Endothelial cell of umbilical vein (primary cell): ENCODE measurements around the gene PDZD4. TPM values are rescaled to one million over a fixed set of nuclear protein-coding genes. Genes with fewer than 3 reads are reported as not detected.

ENCODE experiments used
- BruUV-seq: library from RNA; stranded (reverse); fragments of 400-500 nt; replicated peaks from 2 replicates; lab custom pipeline; 2021; lab: Mats Ljungman, UMichigan
- CTCF ChIA-PET: fragments of 300-600, 350-600 bp; sonication (Branson Sonifier 250); formaldehyde crosslinking; loops from one replicate; lab custom pipeline; 2021; ENCODE audit warnings: antibody characterized with exemption, inconsistent platforms; lab: Charles Lee
- POLR2A ChIA-PET: fragments of 300-600, 350-600 bp; sonication (Branson Sonifier 250); formaldehyde crosslinking; loops from one replicate; lab custom pipeline; 2021; ENCODE audit warnings: antibody characterized with exemption, inconsistent platforms; lab: Charles Lee
- DNase-seq: peaks from one replicate; pipeline ENCODE4 v3.0.0-alpha.2; 2011; ENCODE audit warnings: low read depth, low spot score
- FAIRE-seq: peaks from 2 replicates; lab custom pipeline; 2011; peaks lifted over from hg19 to GRCh38; lab: Jason Lieb, UNC
- H2AFZ ChIP-seq: 2 replicates; pipeline ENCODE4 v1.6.0; 2012; ENCODE audit warnings: low read depth, low read length, control low read depth, inconsistent platforms
- H3K27ac ChIP-seq: 2 replicates; pipeline ENCODE4 v1.5.1; 2011; ENCODE audit warnings: low read depth, mild to moderate bottlenecking, control low read depth, low read length, moderate library complexity; ENCODE audit not compliant: insufficient read depth
- H3K27me3 ChIP-seq, 2 experiments: 2 replicates each; pipeline versions ENCODE4 v1.6.0 to v1.6.1; 2011; ENCODE audit warnings: low read length in 2 of 2, mixed read lengths in 1 of 2; ENCODE audit not compliant: control insufficient read depth in 2 of 2, insufficient read depth in 2 of 2
- H3K36me3 ChIP-seq, 2 experiments: 2 replicates in 1 of 2; 3 replicates in 1 of 2; pipeline ENCODE4 v1.5.1; 2011; ENCODE audit warnings: low read length in 2 of 2, mild to moderate bottlenecking in 1 of 2, moderate library complexity in 1 of 2; ENCODE audit not compliant: control insufficient read depth in 2 of 2, insufficient read depth in 2 of 2; ENCODE audit errors: extremely low read depth in 1 of 2
- H3K4me1 ChIP-seq: 3 replicates; pipeline ENCODE4 v1.5.1; 2011; ENCODE audit warnings: mild to moderate bottlenecking, low read length; ENCODE audit not compliant: control insufficient read depth, insufficient read depth; ENCODE audit errors: extremely low read depth
- H3K4me2 ChIP-seq: 2 replicates; pipeline ENCODE4 v1.6.1; 2011; ENCODE audit warnings: low read length, control low read depth, mixed read lengths; ENCODE audit not compliant: insufficient read depth
- H3K4me3 ChIP-seq, 3 experiments: fragments of 200-600 bp in 1 of 3; sonication (generic), shearing (Covaris generic) in 1 of 3; replicated peaks in 1 of 3; 2 replicates each; pipeline ENCODE4 v1.5.1; 2011 to 2016; ENCODE audit warnings: control low read depth in 3 of 3, low read length in 3 of 3, mild to moderate bottlenecking in 2 of 3, inconsistent platforms in 1 of 3, low read depth in 1 of 3, moderate library complexity in 1 of 3; ENCODE audit not compliant: insufficient read depth in 1 of 3
- H3K79me2 ChIP-seq: 2 replicates; pipeline ENCODE4 v1.6.0; 2012; ENCODE audit warnings: low read length, inconsistent platforms; ENCODE audit not compliant: control insufficient read depth, insufficient read depth
- H3K9ac ChIP-seq: replicated peaks from 2 replicates; pipeline ENCODE3; 2011; ENCODE audit warnings: low read length, control low read depth; ENCODE audit not compliant: insufficient read depth; ENCODE audit errors: extremely low read depth
- H3K9me1 ChIP-seq: replicated peaks from 3 replicates; pipeline ENCODE4 v1.6.0; 2011; ENCODE audit warnings: mild to moderate bottlenecking, low read length; ENCODE audit not compliant: control insufficient read depth, insufficient read depth; ENCODE audit errors: extremely low read depth
- H3K9me3 ChIP-seq: replicated peaks from 2 replicates; pipeline ENCODE4 v1.5.1; 2012; ENCODE audit warnings: low read length, inconsistent platforms; ENCODE audit not compliant: control insufficient read depth, insufficient read depth
- H4K20me1 ChIP-seq: replicated peaks from 2 replicates; pipeline ENCODE3; 2011; ENCODE audit warnings: mild to moderate bottlenecking, low read length; ENCODE audit not compliant: control insufficient read depth, insufficient read depth; ENCODE audit errors: extremely low read depth
- EZH2 ChIP-seq: IDR thresholded peaks from 2 replicates; pipeline ENCODE4 v1.6.1; 2012; ENCODE audit warnings: borderline replicate concordance, low read depth, mild to moderate bottlenecking, moderate library complexity, low read length, inconsistent platforms; ENCODE audit not compliant: severe bottlenecking
- FOS ChIP-seq: IDR thresholded peaks from 2 replicates; pipeline ENCODE4 v1.6.1; 2011; ENCODE audit warnings: mild to moderate bottlenecking, low read length, moderate library complexity, borderline replicate concordance; ENCODE audit not compliant: insufficient read depth
- GATA2 ChIP-seq: IDR thresholded peaks from 2 replicates; pipeline ENCODE4 v1.7.0; 2011; ENCODE audit warnings: low read depth, mild to moderate bottlenecking, moderate library complexity, mixed read lengths, low read length; ENCODE audit not compliant: insufficient read length, insufficient read depth
- JUN ChIP-seq: IDR thresholded peaks from 2 replicates; pipeline ENCODE4 v1.6.1; 2011; ENCODE audit warnings: borderline replicate concordance, low read depth; ENCODE audit not compliant: insufficient read length, insufficient read depth
- MAX ChIP-seq: IDR thresholded peaks from 2 replicates; pipeline ENCODE4 v1.6.1; 2011; ENCODE audit not compliant: insufficient read depth, insufficient read length
- MYC ChIP-seq: IDR thresholded peaks from one replicate; pipeline ENCODE4 v1.6.1; 2011; ENCODE audit warnings: mild to moderate bottlenecking, low read depth, low read length
- POLR2A ChIP-seq: IDR thresholded peaks from 2 replicates; pipeline ENCODE4 v1.6.1; 2012; ENCODE audit warnings: low read depth, mild to moderate bottlenecking, control low read depth, low read length
- POLR2AphosphoS5 ChIP-seq: IDR thresholded peaks from 2 replicates; pipeline ENCODE4 v1.6.1; 2012; ENCODE audit warnings: low read depth, mild to moderate bottlenecking, control low read depth, low read length, moderate library complexity; ENCODE audit not compliant: insufficient read depth
- dilution Hi-C: fragments of 300-500 bp; cut with MboI; formaldehyde crosslinking; loops from one replicate; pipeline ENCODE4 v1.15.0; 2019; ENCODE audit warnings: low sequenced_read_pairs; ENCODE audit not compliant: extremely low pct_ligation_motif_present
- intact Hi-C: fragments of 100-400 bp; cut with micrococcal nuclease; formaldehyde crosslinking; loops from one replicate; pipeline ENCODE4 v1.10.0; 2022
- polyA plus RNA-seq, 4 experiments: library from polyadenylated mRNA; depleted of rRNA in 3 of 4; stranded (reverse) in 3 of 4; unstranded in 1 of 4; fragments of >200 nt; gene quantifications; 2 replicates each; pipeline versions ENCODE4 v1.2.1 to v1.2.3, GENCODE V29; 2011 to 2012; ENCODE audit warnings: missing spikeins in 1 of 4
- total RNA-seq: library from RNA; stranded (reverse); gene quantifications from 2 replicates; pipeline ENCODE4 v1.2.3, GENCODE V29; 2021
- TF ChIP-seq, protein P1 (sequence below), 2 donors: IDR thresholded peaks; 1 replicate in 1 of 2; 2 replicates in 1 of 2; pipeline ENCODE4 v1.5.1; 2011; ENCODE audit warnings: low read length in 2 of 2, mild to moderate bottlenecking in 2 of 2, moderate library complexity in 2 of 2, control low read depth in 1 of 2, inconsistent platforms in 1 of 2, low read depth in 1 of 2; ENCODE audit not compliant: insufficient read depth in 1 of 2; ENCODE audit errors: extremely low read depth in 1 of 2

Gene PDZD4
- total and polyA plus RNA-seq, 2 donors (not counting 3 experiments of a cell fraction or from before 2014, with no cell fraction given): 0.07 to 0.09 TPM

GRCh38 chrX:153844509-153845082, 14.3 kb upstream of the PDZD4 start:
- ChIA-PET CTCF (no interaction called here), POLR2A (no interaction called here)
- H3K27ac ChIP-seq: no peak overlapping the region
- H3K9me1 ChIP-seq: no peaks in the 10 kb centered on the region
- H3K4me2 ChIP-seq: no peak overlapping the region
- H4K20me1 ChIP-seq: no peaks in the 10 kb centered on the region
- H3K36me3 ChIP-seq: no peaks in the 10 kb centered on the region
- TF ChIP-seq POLR2A (no peak), GATA2 (no peak), EZH2 (no peak), POLR2AphosphoS5 (no peak), MYC (no peak), MAX (no peak), JUN (no peak), FOS (no peak)
- TF ChIP-seq, protein P1, sequence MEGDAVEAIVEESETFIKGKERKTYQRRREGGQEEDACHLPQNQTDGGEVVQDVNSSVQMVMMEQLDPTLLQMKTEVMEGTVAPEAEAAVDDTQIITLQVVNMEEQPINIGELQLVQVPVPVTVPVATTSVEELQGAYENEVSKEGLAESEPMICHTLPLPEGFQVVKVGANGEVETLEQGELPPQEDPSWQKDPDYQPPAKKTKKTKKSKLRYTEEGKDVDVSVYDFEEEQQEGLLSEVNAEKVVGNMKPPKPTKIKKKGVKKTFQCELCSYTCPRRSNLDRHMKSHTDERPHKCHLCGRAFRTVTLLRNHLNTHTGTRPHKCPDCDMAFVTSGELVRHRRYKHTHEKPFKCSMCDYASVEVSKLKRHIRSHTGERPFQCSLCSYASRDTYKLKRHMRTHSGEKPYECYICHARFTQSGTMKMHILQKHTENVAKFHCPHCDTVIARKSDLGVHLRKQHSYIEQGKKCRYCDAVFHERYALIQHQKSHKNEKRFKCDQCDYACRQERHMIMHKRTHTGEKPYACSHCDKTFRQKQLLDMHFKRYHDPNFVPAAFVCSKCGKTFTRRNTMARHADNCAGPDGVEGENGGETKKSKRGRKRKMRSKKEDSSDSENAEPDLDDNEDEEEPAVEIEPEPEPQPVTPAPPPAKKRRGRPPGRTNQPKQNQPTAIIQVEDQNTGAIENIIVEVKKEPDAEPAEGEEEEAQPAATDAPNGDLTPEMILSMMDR (IDR thresholded peaks at IDR 0.05; ENCODE audit: extremely low read depth in 1 of 2, insufficient read depth in 1 of 2, low read depth in 1 of 2, low read length in 2 of 2): no peak
- no peak overlapping the region for H3K4me3 ChIP-seq
- DNase-seq: no peak
- peaks cover 8 to 14% of the 10 kb centered on the region in 2 experiments for H3K27me3 ChIP-seq
- intact Hi-C loops: no loop called here
- dilution Hi-C loops: no loop called here
- H3K9me3 ChIP-seq: no peaks in the 10 kb centered on the region
- BruUV-seq: no TSS peak
- H2AFZ ChIP-seq: no peak overlapping the region
- no peaks in the 10 kb centered on the region for H3K4me1 ChIP-seq
- FAIRE-seq: no peak
- H3K9ac ChIP-seq: no peak overlapping the region
- no peaks in the 10 kb centered on the region for H3K79me2 ChIP-seq
